ENCODE data around the gene KAZN.

KAZN gene

DNA sequence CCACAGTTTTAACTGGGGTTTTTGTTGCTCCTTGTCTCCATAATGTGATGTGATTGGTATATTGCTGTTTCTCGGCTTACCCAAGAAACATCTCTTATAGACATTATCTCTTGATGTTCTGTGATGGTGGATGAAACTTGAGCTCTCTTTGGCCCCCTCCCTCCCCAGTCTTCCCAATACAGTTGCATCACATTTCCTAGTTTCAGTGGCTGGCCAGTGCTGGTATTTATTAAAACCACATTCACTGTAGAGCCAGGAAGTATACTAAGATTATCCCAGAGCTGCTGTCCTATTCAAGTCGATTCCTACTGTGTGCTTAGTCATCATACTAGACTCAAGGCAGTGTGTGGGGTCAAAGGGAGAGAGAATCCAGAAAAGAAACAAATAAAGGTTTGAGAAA is 244.4 kb downstream of the KAZN start:
- FAIRE-seq (no peak), DNase-seq (ENCODE audit: insufficient read length, low spot score) (no peak)
- TF ChIP-seq, protein P1, sequence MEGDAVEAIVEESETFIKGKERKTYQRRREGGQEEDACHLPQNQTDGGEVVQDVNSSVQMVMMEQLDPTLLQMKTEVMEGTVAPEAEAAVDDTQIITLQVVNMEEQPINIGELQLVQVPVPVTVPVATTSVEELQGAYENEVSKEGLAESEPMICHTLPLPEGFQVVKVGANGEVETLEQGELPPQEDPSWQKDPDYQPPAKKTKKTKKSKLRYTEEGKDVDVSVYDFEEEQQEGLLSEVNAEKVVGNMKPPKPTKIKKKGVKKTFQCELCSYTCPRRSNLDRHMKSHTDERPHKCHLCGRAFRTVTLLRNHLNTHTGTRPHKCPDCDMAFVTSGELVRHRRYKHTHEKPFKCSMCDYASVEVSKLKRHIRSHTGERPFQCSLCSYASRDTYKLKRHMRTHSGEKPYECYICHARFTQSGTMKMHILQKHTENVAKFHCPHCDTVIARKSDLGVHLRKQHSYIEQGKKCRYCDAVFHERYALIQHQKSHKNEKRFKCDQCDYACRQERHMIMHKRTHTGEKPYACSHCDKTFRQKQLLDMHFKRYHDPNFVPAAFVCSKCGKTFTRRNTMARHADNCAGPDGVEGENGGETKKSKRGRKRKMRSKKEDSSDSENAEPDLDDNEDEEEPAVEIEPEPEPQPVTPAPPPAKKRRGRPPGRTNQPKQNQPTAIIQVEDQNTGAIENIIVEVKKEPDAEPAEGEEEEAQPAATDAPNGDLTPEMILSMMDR (IDR thresholded peaks at IDR 0.05; ENCODE audit: insufficient read depth, missing control alignments): no peak

DNA sequence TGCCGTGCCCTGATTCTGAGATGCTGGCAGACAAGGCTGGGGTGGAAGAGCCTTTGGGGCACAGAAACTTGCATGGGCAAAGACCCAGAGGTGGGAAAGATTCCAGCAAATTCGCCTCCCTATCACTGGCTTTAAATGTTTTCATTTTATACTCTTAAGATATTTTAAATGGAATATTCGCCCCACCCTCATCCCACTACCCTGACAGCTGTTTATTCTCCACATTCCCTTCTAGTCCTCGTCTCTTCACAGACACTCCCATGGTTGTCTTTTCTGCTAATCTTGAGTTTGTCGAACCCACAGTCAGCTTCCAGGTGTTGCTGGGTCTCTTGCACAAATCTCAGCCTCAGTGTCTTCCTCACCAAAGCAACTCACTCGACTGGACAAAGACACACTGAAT is 245.0 kb downstream of the KAZN start:
- FAIRE-seq (no peak), DNase-seq (ENCODE audit: insufficient read length, low spot score) (no peak)
- TF ChIP-seq, protein P1 (IDR thresholded peaks at IDR 0.05; ENCODE audit: insufficient read depth, missing control alignments): no peak

DNA sequence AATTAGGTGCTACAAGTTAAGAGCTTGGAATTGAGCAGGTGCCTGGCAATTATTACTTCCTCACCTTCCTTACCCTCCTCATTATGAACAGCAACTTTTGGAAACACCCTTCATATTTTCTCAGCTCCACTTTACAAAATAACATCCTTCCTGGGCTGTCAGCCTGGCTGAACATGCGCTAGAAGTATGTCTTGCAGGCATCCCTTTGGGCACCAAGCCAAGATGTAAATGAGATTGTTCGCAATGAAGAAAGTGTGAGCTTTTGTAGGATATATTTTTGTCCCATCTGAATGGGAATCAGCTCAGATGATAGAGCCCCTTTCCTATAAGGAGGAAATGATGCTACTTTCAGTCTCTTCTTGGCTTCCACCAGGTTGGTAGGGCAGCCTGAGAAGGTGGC is 245.9 kb downstream of the KAZN start:
- FAIRE-seq (no peak), DNase-seq (ENCODE audit: insufficient read length, low spot score) (no peak)
- TF ChIP-seq, protein P1 (IDR thresholded peaks at IDR 0.05; ENCODE audit: insufficient read depth, missing control alignments): no peak

DNA sequence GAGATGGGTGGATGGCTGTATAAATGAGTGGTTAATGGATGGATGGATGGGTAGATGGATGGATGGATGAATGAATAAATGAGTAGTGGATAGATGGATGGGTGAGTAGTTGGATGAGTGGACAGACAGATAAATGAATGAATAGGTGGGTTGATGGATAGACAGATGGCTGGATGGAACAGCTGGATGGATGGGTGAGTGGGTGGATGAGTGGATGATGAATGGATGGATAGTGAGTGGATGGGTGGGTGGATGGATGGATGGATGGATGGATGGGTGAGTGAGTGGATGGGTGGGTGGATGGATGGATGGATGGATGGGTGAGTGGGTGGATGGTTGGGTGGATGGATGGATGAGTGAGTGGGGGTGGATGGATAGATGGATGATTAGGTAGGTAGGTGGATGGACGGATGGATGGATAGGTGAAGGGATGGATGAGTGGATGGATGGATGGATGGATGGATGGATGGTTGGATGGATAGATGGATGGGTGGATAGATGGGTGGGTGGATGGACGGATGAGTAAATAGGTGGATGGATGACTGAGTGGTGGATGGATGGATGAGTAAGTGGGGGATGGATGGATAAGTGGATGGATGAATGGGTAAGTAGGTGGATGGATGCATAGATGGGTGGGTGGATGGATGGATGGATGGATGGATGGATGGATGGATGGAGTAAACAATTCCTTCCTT is 246.6 kb downstream of the KAZN start:
- FAIRE-seq (no peak), DNase-seq (ENCODE audit: insufficient read length, low spot score) (no peak)
- TF ChIP-seq, protein P1 (IDR thresholded peaks at IDR 0.05; ENCODE audit: insufficient read depth, missing control alignments): no peak

DNA sequence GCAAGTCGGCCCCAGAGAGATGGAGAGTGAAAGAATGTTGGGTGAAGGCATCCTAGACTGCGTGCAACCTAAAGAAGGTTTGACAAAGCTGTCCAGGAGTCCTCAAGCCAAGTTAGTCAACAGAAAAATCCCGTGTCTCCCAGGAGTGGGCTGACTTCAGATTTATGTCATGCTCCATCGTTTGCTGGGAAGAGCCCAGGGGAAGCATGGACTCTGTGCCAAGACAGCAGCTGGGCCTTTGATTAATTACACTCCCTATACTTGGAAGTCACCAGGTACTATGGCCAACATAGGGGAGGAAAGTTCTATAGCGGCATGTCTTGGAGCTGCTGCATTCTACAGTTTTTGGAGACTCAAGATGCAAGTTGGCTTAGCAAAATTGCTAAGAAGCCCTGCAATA is 247.4 kb downstream of the KAZN start:
- DNase-seq (ENCODE audit: insufficient read length, low spot score): no peak
- no peak for FAIRE-seq
- TF ChIP-seq, protein P1 (IDR thresholded peaks at IDR 0.05; ENCODE audit: insufficient read depth, missing control alignments): no peak

DNA sequence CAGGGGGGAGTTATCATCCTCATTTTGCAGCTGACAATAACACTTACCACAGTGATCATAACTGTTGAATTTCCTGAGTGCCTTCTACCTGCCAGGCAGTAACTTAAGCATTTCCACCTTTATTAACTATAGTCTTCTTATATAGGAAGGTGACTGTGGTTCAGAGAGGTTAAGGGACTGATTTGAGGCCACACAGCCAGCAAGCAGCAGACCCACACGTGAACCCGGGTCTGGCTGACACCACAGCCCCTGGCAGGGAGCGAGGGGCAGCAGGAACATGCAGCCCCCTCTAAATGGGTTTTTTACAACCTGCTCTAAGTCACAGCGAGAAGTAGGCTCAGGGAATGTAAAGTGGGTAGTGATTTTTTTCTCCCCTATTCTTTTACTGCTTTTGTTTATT is 248.2 kb downstream of the KAZN start:
- TF ChIP-seq, protein P1 (IDR thresholded peaks at IDR 0.05; ENCODE audit: insufficient read depth, missing control alignments): no peak
- DNase-seq (ENCODE audit: insufficient read length, low spot score) (no peak), FAIRE-seq (no peak)

DNA sequence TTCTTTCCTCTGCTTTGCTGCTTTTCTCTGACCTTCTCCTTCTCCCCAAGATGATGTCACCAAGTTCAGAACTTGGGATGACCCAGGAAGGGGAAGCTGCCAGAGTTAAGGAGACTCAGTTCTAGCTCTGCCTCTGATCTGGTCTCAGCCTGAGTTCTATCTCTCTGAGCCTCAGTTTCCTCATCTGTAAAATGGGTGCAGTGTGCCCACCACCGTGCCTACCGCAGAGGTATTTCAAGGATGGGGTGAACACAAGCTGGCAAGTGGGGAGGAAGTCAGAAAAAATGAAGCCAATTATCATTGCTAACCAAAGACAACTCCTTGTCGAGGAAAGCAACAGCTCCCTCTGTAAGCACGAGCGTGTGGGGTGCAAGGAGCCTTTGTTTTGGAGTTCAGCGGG is 249.7 kb downstream of the KAZN start:
- no peak for FAIRE-seq
- no peak for DNase-seq (ENCODE audit: insufficient read length, low spot score)
- TF ChIP-seq, protein P1 (IDR thresholded peaks at IDR 0.05; ENCODE audit: insufficient read depth, missing control alignments): no peak
